Chondrocyte (in vitro differentiated cells): Measurements from ENCODE around the gene DENND4B. TPM values are rescaled to one million over a fixed set of nuclear protein-coding genes. Genes with fewer than 3 reads are reported as not detected.
A peak's percentile ranks its signal among the peaks of the same experiment; 100 is the strongest.

Experiments
- DNase-seq: peaks from one replicate; pipeline ENCODE4 v3.0.0; 2021; ENCODE audit warnings: mixed read lengths, low spot score
- H3K27ac Mint-ChIP-seq: one replicate; pipeline ENCODE4 v1.8.0; 2021; ENCODE audit warnings: mild to moderate bottlenecking, moderate library complexity, mixed read lengths; ENCODE audit not compliant: unreplicated experiment
- H3K27me3 Mint-ChIP-seq: 2 replicates; pipeline ENCODE4 v1.8.0; 2021; ENCODE audit warnings: low read depth, mixed read lengths
- H3K36me3 Mint-ChIP-seq: 2 replicates; pipeline ENCODE4 v1.8.0; 2021; ENCODE audit warnings: low read depth, mixed read lengths
- H3K4me1 Mint-ChIP-seq: 2 replicates; pipeline ENCODE4 v1.8.0; 2021; ENCODE audit warnings: low read depth, mild to moderate bottlenecking, mixed read lengths
- H3K4me3 Mint-ChIP-seq: one replicate; pipeline ENCODE4 v1.8.0; 2021; ENCODE audit warnings: mild to moderate bottlenecking, moderate library complexity, mixed read lengths; ENCODE audit not compliant: unreplicated experiment
- H3K9me3 Mint-ChIP-seq: 2 replicates; pipeline ENCODE4 v1.8.0; 2021; ENCODE audit warnings: low read depth, mixed read lengths
- total RNA-seq: library from RNA; stranded (reverse); gene quantifications from 3 replicates; pipeline ENCODE4 v1.2.1, GENCODE V29; 2021
- TF ChIP-seq, protein P1 (sequence below): fragments of 200-600 bp; sonication (generic); IDR thresholded peaks from 2 replicates; pipeline ENCODE4 v1.5.0; 2021; ENCODE audit warnings: antibody characterized with exemption, mild to moderate bottlenecking, moderate library complexity

DENND4B gene
- total RNA-seq, 1 donor from 2014 or later: 36.7 TPM

DNA sequence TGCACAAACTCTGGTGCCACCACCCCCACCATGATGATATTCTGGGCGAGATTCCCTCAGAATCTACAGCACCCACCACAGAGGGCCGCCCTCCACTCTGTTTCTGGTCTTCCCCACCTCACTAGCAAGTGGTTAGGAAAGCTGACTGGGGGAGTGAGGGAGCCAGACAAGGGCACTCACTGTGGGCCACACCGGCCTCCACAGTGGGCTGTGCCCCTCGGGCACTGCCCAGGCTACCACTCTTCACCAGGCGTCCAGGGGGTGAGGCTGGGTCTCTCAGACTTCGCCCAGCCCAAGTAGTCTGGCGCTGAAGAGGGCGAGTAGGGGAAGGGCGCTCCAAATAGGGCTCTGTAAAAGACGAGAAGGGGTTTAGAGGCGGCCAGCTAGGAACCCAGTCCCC, 12.6 kb downstream of the DENND4B start:
- TF ChIP-seq, protein P1, sequence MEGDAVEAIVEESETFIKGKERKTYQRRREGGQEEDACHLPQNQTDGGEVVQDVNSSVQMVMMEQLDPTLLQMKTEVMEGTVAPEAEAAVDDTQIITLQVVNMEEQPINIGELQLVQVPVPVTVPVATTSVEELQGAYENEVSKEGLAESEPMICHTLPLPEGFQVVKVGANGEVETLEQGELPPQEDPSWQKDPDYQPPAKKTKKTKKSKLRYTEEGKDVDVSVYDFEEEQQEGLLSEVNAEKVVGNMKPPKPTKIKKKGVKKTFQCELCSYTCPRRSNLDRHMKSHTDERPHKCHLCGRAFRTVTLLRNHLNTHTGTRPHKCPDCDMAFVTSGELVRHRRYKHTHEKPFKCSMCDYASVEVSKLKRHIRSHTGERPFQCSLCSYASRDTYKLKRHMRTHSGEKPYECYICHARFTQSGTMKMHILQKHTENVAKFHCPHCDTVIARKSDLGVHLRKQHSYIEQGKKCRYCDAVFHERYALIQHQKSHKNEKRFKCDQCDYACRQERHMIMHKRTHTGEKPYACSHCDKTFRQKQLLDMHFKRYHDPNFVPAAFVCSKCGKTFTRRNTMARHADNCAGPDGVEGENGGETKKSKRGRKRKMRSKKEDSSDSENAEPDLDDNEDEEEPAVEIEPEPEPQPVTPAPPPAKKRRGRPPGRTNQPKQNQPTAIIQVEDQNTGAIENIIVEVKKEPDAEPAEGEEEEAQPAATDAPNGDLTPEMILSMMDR: no peak
- no peaks in the 10 kb centered on the region for H3K27me3 Mint-ChIP-seq
- no peak overlapping the region for H3K27ac Mint-ChIP-seq
- H3K9me3 Mint-ChIP-seq: no peaks in the 10 kb centered on the region
- H3K4me1 Mint-ChIP-seq: peaks cover 5% of the 10 kb centered on the region
- peak; percentile 49 for DNase-seq
- H3K4me3 Mint-ChIP-seq: no peak overlapping the region
- H3K36me3 Mint-ChIP-seq: peaks cover 30% of the 10 kb centered on the region

DNA sequence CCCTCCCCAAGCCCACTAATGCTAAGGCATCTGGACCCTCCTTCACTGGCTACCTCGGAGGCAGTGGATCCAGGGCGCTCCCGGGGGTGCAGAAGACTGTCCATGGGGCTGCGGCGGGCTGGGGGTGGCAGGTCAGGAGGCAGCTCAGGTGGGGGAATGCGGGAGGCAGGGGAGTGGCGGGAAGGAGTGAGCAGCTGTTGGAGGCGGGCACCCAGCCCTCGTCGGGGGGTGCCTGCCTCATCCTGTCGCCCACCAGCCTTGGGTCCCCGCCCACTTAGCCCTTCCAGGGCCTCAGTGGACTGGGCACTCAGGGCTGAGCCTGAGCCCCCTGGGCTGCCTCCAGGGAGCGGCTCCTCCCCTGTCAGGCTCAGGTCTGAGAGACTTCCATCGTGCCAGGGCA, 13.1 kb downstream of the DENND4B start:
- peak; percentile 76 for DNase-seq
- Mint-ChIP-seq H3K27ac (no peak overlapping the region), H3K9me3 (no peaks in the 10 kb centered on the region), H3K36me3 (peaks cover 27% of the 10 kb centered on the region), H3K4me1 (peaks cover 10% of the 10 kb centered on the region), H3K27me3 (no peaks in the 10 kb centered on the region), H3K4me3 (no peak overlapping the region)
- TF ChIP-seq, protein P1: no peak

DNA sequence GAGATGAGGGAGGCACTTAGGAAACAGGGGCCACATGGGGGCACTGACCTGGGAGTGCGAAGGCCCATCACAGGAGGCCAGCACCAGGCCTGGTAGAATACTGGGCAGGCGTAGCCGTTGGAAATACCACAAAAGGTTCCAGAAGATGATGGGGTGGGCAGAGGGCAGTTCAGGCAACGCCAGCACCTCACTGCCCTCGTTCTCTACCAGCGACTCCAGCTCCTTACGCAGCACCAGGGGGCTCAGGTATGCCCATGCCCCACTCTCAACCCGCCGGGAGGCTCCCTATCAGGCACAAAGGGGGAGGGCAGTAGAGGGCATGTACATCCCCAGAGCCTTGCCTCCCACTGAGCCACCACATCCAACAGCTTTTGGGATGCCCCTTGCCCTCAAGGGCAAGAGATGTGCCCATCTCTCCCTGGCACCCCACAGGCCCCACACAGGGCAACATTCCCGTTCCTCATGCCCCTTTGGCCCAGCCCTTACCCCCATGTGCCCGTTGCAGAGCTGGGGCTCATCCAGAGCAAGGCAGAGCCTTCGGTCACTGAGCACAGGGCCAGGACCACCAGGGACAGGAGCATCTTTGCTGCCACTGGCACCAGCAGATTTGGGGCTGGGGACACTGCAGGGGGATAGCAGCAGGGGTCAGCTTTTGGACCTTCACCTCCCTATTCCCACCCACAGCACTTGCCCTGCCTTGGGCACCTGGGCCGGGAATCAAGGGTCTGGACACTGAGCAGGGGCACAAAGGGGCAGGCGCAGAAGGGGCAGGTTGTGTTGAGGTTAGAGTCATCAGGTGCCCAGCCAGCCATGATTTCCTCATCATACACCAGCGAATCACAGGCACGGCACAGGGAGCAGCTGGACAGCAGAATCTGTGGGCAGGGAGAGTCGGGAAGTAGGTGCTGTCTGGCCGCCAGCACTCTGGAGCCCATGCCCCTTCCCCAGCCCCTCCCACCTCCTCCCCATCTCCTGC, 14.1 kb downstream of the DENND4B start:
- Mint-ChIP-seq H3K4me1 (peaks cover 10% of the 10 kb centered on the region), H3K9me3 (no peaks in the 10 kb centered on the region), H3K36me3 (peaks cover 23% of the 10 kb centered on the region), H3K4me3 (no peak overlapping the region), H3K27ac (no peak overlapping the region), H3K27me3 (no peaks in the 10 kb centered on the region)
- TF ChIP-seq, protein P1: no peak
- DNase-seq: peak; percentile 79

DNA sequence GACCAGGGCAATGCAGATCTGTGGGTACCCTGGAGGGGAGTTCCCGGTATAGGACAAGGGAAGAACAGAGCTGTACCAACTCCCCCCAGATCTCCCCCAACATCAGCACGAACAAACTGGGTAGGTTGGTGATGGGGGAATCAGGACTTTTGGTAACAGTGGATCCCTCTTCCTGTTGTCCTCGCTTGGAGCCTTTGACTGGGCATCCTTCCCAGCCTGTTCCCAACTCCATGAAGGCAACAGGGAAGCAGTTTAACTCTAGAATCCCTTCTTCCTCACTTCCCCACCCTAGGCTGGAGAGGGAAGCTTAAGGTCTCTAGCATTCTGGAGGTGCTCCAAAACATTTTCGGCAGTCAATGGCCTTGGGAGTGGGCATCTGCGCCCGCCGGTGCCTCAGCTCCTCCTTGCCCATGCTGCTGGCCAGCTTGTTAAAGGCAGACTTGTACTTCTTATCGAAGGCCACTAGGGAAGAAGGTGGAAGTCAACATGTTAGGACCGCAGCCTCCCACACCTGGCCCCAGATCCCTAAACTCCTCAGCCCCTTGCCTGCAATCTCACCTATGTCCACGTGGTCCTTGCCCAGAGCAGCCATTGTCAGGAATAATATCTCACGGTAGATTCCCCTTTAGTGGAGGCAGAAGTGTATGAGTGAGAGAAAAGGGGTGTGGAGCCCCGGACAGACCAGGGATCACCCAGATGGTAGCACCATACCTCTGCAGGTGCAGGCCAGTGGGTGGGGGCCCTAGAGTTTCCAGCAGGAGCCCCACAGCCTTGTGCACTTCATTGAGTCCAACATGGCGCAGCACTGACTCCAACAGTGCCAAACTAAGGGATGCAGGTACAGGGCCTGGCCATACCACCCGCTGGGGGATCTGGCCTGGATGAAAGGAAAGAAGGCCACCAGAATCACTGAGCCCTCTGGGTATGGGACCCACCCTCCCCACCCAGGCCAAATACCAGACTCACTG, 16.3 kb downstream of the DENND4B start:
- TF ChIP-seq, protein P1: no peak
- H3K27ac Mint-ChIP-seq: no peak overlapping the region
- H3K4me1 Mint-ChIP-seq: peaks cover 10% of the 10 kb centered on the region
- H3K27me3 Mint-ChIP-seq: no peaks in the 10 kb centered on the region
- DNase-seq: peak; percentile 58
- no peak overlapping the region for H3K4me3 Mint-ChIP-seq
- peaks cover 9% of the 10 kb centered on the region for H3K36me3 Mint-ChIP-seq
- no peaks in the 10 kb centered on the region for H3K9me3 Mint-ChIP-seq

DNA sequence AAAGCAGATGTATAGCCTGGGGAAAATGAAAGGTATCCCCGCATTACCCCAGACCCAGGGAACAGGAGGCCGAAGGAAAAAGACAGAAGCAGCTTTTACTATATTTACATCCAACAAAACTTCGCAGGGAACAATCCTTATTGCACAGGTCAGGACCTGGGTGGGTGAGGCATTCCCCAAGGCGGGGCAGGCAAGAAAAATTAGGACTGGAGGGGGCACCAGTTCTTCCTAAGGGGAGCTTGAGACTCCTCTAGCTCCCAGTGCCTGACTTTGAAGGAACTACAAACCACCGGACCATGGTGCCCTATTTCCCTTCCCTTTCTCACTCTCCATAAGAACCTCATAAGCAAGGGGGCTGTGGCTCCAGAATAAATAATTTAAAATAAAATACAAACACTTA, 17.1 kb downstream of the DENND4B start:
- TF ChIP-seq, protein P1: no peak
- DNase-seq: no peak
- no peak overlapping the region for H3K4me3 Mint-ChIP-seq
- H3K36me3 Mint-ChIP-seq: peaks cover 4% of the 10 kb centered on the region
- peak overlapping the region; percentile 74 for H3K27ac Mint-ChIP-seq
- H3K4me1 Mint-ChIP-seq: peaks cover 10% of the 10 kb centered on the region
- H3K27me3 Mint-ChIP-seq: no peaks in the 10 kb centered on the region
- no peaks in the 10 kb centered on the region for H3K9me3 Mint-ChIP-seq
